ENCODE results near the gene PRR19.

DNA sequence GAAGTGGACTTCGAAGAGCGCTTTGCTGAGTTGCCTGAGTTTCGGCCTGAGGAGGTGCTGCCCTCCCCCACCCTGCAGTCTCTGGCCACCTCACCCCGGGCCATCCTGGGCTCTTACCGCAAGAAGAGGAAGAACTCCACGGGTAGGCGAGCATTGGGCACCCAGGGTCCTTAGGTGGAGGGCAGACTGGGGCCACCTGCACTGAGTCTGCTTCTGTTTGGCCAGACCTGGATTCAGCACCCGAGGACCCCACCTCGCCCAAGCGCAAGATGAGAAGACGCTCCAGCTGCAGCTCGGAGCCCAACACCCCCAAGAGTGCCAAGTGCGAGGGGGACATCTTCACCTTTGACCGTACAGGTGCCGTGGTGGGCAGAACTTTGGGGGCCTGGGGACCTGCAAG is 8.0 kb upstream of the PRR19 start:
- TF ChIP-seq, protein P1, sequence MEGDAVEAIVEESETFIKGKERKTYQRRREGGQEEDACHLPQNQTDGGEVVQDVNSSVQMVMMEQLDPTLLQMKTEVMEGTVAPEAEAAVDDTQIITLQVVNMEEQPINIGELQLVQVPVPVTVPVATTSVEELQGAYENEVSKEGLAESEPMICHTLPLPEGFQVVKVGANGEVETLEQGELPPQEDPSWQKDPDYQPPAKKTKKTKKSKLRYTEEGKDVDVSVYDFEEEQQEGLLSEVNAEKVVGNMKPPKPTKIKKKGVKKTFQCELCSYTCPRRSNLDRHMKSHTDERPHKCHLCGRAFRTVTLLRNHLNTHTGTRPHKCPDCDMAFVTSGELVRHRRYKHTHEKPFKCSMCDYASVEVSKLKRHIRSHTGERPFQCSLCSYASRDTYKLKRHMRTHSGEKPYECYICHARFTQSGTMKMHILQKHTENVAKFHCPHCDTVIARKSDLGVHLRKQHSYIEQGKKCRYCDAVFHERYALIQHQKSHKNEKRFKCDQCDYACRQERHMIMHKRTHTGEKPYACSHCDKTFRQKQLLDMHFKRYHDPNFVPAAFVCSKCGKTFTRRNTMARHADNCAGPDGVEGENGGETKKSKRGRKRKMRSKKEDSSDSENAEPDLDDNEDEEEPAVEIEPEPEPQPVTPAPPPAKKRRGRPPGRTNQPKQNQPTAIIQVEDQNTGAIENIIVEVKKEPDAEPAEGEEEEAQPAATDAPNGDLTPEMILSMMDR (IDR thresholded peaks at IDR 0.05; ENCODE audit: poor library complexity, severe bottlenecking): no peak
- TF ChIP-seq, protein P2, sequence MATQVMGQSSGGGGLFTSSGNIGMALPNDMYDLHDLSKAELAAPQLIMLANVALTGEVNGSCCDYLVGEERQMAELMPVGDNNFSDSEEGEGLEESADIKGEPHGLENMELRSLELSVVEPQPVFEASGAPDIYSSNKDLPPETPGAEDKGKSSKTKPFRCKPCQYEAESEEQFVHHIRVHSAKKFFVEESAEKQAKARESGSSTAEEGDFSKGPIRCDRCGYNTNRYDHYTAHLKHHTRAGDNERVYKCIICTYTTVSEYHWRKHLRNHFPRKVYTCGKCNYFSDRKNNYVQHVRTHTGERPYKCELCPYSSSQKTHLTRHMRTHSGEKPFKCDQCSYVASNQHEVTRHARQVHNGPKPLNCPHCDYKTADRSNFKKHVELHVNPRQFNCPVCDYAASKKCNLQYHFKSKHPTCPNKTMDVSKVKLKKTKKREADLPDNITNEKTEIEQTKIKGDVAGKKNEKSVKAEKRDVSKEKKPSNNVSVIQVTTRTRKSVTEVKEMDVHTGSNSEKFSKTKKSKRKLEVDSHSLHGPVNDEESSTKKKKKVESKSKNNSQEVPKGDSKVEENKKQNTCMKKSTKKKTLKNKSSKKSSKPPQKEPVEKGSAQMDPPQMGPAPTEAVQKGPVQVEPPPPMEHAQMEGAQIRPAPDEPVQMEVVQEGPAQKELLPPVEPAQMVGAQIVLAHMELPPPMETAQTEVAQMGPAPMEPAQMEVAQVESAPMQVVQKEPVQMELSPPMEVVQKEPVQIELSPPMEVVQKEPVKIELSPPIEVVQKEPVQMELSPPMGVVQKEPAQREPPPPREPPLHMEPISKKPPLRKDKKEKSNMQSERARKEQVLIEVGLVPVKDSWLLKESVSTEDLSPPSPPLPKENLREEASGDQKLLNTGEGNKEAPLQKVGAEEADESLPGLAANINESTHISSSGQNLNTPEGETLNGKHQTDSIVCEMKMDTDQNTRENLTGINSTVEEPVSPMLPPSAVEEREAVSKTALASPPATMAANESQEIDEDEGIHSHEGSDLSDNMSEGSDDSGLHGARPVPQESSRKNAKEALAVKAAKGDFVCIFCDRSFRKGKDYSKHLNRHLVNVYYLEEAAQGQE (IDR thresholded peaks at IDR 0.05; ENCODE audit: borderline replicate concordance): no peak
- no peak for TF ChIP-seq MXI1 (conservative IDR thresholded peaks at IDR 0.05; ENCODE audit: poor library complexity, severe bottlenecking)

All from neural cell (in vitro differentiated cells).